H9 (cell line): ENCODE measurements around the gene CNIH1. TPM values are rescaled to one million over a fixed set of nuclear protein-coding genes. Genes with fewer than 3 reads are reported as not detected.

ENCODE experiments used
- DNase-seq: peaks from one replicate; pipeline ENCODE4 v3.0.0-alpha.2; 2017
- H2AFZ ChIP-seq: one replicate; pipeline ENCODE4 v1.6.1; 2013; ENCODE audit warnings: mild to moderate bottlenecking, low read length, control low read depth, moderate library complexity
- H2AK5ac ChIP-seq: 2 replicates; pipeline ENCODE4 v1.6.1; 2013; ENCODE audit warnings: low read length, control low read depth, mixed read lengths; ENCODE audit not compliant: insufficient read length
- H2BK120ac ChIP-seq: one replicate; pipeline ENCODE4 v1.6.1; 2013; ENCODE audit warnings: low read depth, mild to moderate bottlenecking, low read length, control low read depth, inconsistent platforms; ENCODE audit not compliant: poor library complexity, severe bottlenecking
- H2BK12ac ChIP-seq: 2 replicates; pipeline ENCODE4 v1.6.1; 2013; ENCODE audit warnings: low read length, control low read depth, mixed read lengths, low read depth; ENCODE audit not compliant: insufficient read length
- H2BK15ac ChIP-seq: 2 replicates; pipeline ENCODE4 v1.6.1; 2013; ENCODE audit warnings: low read depth, low read length, control low read depth
- H2BK20ac ChIP-seq: one replicate; pipeline ENCODE4 v1.6.1; 2013; ENCODE audit warnings: low read depth, mild to moderate bottlenecking, low read length, control low read depth, inconsistent platforms; ENCODE audit not compliant: poor library complexity, severe bottlenecking
- H2BK5ac ChIP-seq: 2 replicates; pipeline ENCODE4 v1.6.1; 2013; ENCODE audit warnings: low read length, control low read depth, mixed read lengths; ENCODE audit not compliant: insufficient read length
- H3K14ac ChIP-seq: 2 replicates; pipeline ENCODE4 v1.6.1; 2013; ENCODE audit warnings: low read length, control low read depth; ENCODE audit not compliant: insufficient read depth
- H3K18ac ChIP-seq: 2 replicates; pipeline ENCODE4 v1.6.1; 2013; ENCODE audit warnings: low read depth, mild to moderate bottlenecking, mixed read lengths, low read length, control low read depth; ENCODE audit not compliant: insufficient read length
- H3K23ac ChIP-seq: 2 replicates; pipeline ENCODE4 v1.6.1; 2013; ENCODE audit warnings: low read length, control low read depth, mixed read lengths, low read depth; ENCODE audit not compliant: insufficient read length
- H3K23me2 ChIP-seq: 2 replicates; pipeline ENCODE4 v1.6.1; 2013; ENCODE audit warnings: low read depth, mild to moderate bottlenecking, mixed read lengths, low read length, control low read depth; ENCODE audit not compliant: insufficient read length, poor library complexity, severe bottlenecking
- H3K27ac ChIP-seq: 2 replicates; pipeline ENCODE4 v1.5.1; 2013; ENCODE audit warnings: low read length, control low read depth, mixed read lengths, low read depth; ENCODE audit not compliant: insufficient read length
- H3K27me3 ChIP-seq: 2 replicates; pipeline ENCODE4 v1.6.1; 2013; ENCODE audit warnings: low read length, control low read depth, inconsistent platforms; ENCODE audit not compliant: insufficient read depth
- H3K4ac ChIP-seq: 2 replicates; pipeline ENCODE4 v1.6.1; 2013; ENCODE audit warnings: low read depth, mild to moderate bottlenecking, control low read depth, inconsistent platforms, low read length, moderate library complexity
- H3K4me1 ChIP-seq: 2 replicates; pipeline ENCODE4 v1.6.1; 2013; ENCODE audit warnings: low read length, control low read depth, inconsistent platforms; ENCODE audit not compliant: insufficient read depth
- H3K4me2 ChIP-seq: 2 replicates; pipeline ENCODE4 v1.6.1; 2013; ENCODE audit warnings: low read length, control low read depth, mixed read lengths; ENCODE audit not compliant: insufficient read length, insufficient read depth
- H3K56ac ChIP-seq: 2 replicates; pipeline ENCODE4 v1.6.1; 2013; ENCODE audit warnings: low read depth, mild to moderate bottlenecking, mixed read lengths, low read length, control low read depth; ENCODE audit not compliant: insufficient read length
- H3K79me1 ChIP-seq: 2 replicates; pipeline ENCODE4 v1.6.1; 2013; ENCODE audit warnings: low read depth, mild to moderate bottlenecking, moderate library complexity, low read length, control low read depth, inconsistent platforms; ENCODE audit not compliant: insufficient read depth, poor library complexity, severe bottlenecking
- H3K79me2 ChIP-seq: 2 replicates; pipeline ENCODE4 v1.6.1; 2013; ENCODE audit warnings: low read length, control low read depth, inconsistent platforms; ENCODE audit not compliant: insufficient read depth
- H3K9ac ChIP-seq: 2 replicates; pipeline ENCODE4 v1.6.1; 2013; ENCODE audit warnings: low read length, control low read depth, mixed read lengths; ENCODE audit not compliant: insufficient read length; ENCODE audit errors: extremely low read depth
- H3K9me3 ChIP-seq: one replicate; pipeline ENCODE4 v1.6.1; 2013; ENCODE audit warnings: low read depth, low read length, inconsistent platforms; ENCODE audit not compliant: control insufficient read depth
- H3T11ph ChIP-seq: one replicate; pipeline ENCODE4 v1.6.1; 2013; ENCODE audit warnings: mild to moderate bottlenecking, low read length, control low read depth, inconsistent platforms
- H4K20me1 ChIP-seq: one replicate; pipeline ENCODE4 v1.6.1; 2013; ENCODE audit not compliant: control insufficient read depth, insufficient read length, insufficient read depth
- H4K5ac ChIP-seq: 2 replicates; pipeline ENCODE4 v1.6.1; 2013; ENCODE audit warnings: low read depth, mild to moderate bottlenecking, mixed read lengths, low read length, control low read depth; ENCODE audit not compliant: insufficient read length
- H4K8ac ChIP-seq: replicated peaks from 2 replicates; pipeline ENCODE4 v1.6.1; 2013; ENCODE audit warnings: low read length, control low read depth, mixed read lengths, low read depth; ENCODE audit not compliant: insufficient read length
- H4K91ac ChIP-seq: 2 replicates; pipeline ENCODE4 v1.6.1; 2013; ENCODE audit warnings: low read depth, mild to moderate bottlenecking, moderate library complexity, mixed read lengths, low read length, control low read depth; ENCODE audit not compliant: insufficient read length
- H3K27ac Mint-ChIP-seq, 3 experiments: 2 replicates in 2 of 3; 3 replicates in 1 of 3; pipeline ENCODE4 v1.8.0; 2020 to 2021; ENCODE audit warnings: mixed read lengths in 3 of 3, mild to moderate bottlenecking in 1 of 3, moderate library complexity in 1 of 3
- H3K27me3 Mint-ChIP-seq: 2 replicates; pipeline ENCODE4 v1.8.0; 2021; ENCODE audit warnings: low read depth, mild to moderate bottlenecking, moderate library complexity, mixed read lengths
- H3K36me3 Mint-ChIP-seq, 3 experiments: 2 replicates in 2 of 3; 3 replicates in 1 of 3; pipeline ENCODE4 v1.8.0; 2020 to 2021; ENCODE audit warnings: low read depth in 3 of 3, mixed read lengths in 3 of 3; ENCODE audit not compliant: insufficient read depth in 1 of 3
- H3K4me1 Mint-ChIP-seq, 2 experiments: 2 replicates each; pipeline ENCODE4 v1.8.0; 2020; ENCODE audit warnings: mixed read lengths in 2 of 2
- H3K4me3 Mint-ChIP-seq, 2 experiments: 2 replicates in 1 of 2; 3 replicates in 1 of 2; pipeline ENCODE4 v1.8.0; 2020 to 2021; ENCODE audit warnings: mild to moderate bottlenecking in 2 of 2, mixed read lengths in 2 of 2, moderate library complexity in 1 of 2
- H3K9me3 Mint-ChIP-seq, 2 experiments: 2 replicates in 1 of 2; 3 replicates in 1 of 2; pipeline ENCODE4 v1.8.0; 2020; ENCODE audit warnings: mild to moderate bottlenecking in 2 of 2, mixed read lengths in 2 of 2, moderate library complexity in 1 of 2
- WGBS: extraction: QIAGEN DNeasy Blood & Tissue Kit; methylation state at CpG from one replicate; pipeline ENCODE4 v1.1.7; 2013; ENCODE audit warnings: missing lambda C conversion rate, low lambda C conversion rate, mixed read lengths; ENCODE audit not compliant: insufficient read length; ENCODE audit errors: extremely low coverage; 5-methylcytosine and 5-hydroxymethylcytosine counted together
- total RNA-seq: library from RNA; stranded (reverse); gene quantifications from 2 replicates; pipeline ENCODE4 v1.2.1, GENCODE V29; 2021
- TF ChIP-seq, protein P1 (sequence below): fragments of 200-600 bp; sonication (generic); conservative IDR thresholded peaks from 3 replicates; pipeline ENCODE4 v1.8.0; 2021; ENCODE audit warnings: antibody characterized with exemption, mild to moderate bottlenecking

Gene CNIH1
- total RNA-seq, 1 experiment from 2014 or later = 99.3 TPM

DNA sequence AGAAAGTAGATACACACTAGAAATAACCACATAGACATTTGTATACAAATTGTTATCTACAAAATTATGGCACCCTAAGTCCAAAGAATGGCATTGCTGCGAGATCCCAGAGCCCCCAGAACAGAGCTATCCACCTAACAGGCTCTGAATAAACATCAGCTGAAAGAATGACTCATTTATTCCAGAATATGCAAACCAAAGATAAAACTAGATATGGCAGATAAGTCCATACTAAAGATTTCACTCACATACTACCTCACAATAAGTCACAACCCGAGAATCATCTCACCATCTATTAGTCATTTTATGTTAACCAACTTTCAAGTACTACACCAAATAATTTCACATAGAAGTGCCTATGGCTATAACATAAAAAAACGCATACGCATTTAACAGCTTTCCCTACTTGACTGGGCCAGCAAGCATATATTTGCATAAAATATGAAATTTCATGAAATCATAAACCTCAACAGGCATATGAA lies 5.6 kb downstream of the CNIH1 start:
- Mint-ChIP-seq H3K27ac (no peak overlapping the region), H3K36me3 (peaks cover 11 to 36% (median 36%) of the 10 kb centered on the region in 3 experiments; a peak in 6 of 7 replicates), H3K4me1 (peaks cover 52 to 74% of the 10 kb centered on the region in 2 experiments), H3K9me3 (no peaks in the 10 kb centered on the region), H3K4me3 (0 out of 5 replicates have a peak overlapping the region, but pooled peaks of 1 of the 2 experiments have one; percentile 6), H3K27me3 (no peaks in the 10 kb centered on the region)
- H3K79me1 ChIP-seq = peaks cover 3% of the 10 kb centered on the region
- no peak for DNase-seq
- WGBS = no CpG with 5 or more reads among the region's 4 CpGs
- no peak overlapping the region for H2BK120ac ChIP-seq
- H2AK5ac ChIP-seq = no peak overlapping the region
- H3K18ac ChIP-seq = no peak overlapping the region
- H3K4ac ChIP-seq = no peak overlapping the region
- H2AFZ ChIP-seq = no peak overlapping the region
- no peak overlapping the region for H3K56ac ChIP-seq
- H3K23ac ChIP-seq = no peak overlapping the region
- no peak overlapping the region for H2BK5ac ChIP-seq
- no peak overlapping the region for H3K9ac ChIP-seq
- H4K8ac ChIP-seq = no peak overlapping the region
- TF ChIP-seq, protein P1, sequence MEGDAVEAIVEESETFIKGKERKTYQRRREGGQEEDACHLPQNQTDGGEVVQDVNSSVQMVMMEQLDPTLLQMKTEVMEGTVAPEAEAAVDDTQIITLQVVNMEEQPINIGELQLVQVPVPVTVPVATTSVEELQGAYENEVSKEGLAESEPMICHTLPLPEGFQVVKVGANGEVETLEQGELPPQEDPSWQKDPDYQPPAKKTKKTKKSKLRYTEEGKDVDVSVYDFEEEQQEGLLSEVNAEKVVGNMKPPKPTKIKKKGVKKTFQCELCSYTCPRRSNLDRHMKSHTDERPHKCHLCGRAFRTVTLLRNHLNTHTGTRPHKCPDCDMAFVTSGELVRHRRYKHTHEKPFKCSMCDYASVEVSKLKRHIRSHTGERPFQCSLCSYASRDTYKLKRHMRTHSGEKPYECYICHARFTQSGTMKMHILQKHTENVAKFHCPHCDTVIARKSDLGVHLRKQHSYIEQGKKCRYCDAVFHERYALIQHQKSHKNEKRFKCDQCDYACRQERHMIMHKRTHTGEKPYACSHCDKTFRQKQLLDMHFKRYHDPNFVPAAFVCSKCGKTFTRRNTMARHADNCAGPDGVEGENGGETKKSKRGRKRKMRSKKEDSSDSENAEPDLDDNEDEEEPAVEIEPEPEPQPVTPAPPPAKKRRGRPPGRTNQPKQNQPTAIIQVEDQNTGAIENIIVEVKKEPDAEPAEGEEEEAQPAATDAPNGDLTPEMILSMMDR = no peak
- peaks cover 3% of the 10 kb centered on the region for H3K23me2 ChIP-seq
- no peak overlapping the region for H4K91ac ChIP-seq
- H3K9me3 ChIP-seq = no peaks in the 10 kb centered on the region
- no peak overlapping the region for H2BK20ac ChIP-seq
- no peaks in the 10 kb centered on the region for H4K20me1 ChIP-seq
- no peak overlapping the region for H2BK15ac ChIP-seq
- peaks cover 5% of the 10 kb centered on the region; the same call in 1 of the 2 replicates for H3K4me1 ChIP-seq
- no peak overlapping the region for H3T11ph ChIP-seq
- H3K27me3 ChIP-seq = no peaks in the 10 kb centered on the region
- no peak overlapping the region for H3K4me2 ChIP-seq
- no peak overlapping the region for H3K14ac ChIP-seq
- no peak overlapping the region for H3K27ac ChIP-seq
- H2BK12ac ChIP-seq = no peak overlapping the region
- no peak overlapping the region for H4K5ac ChIP-seq
- H3K79me2 ChIP-seq = peaks cover 40% of the 10 kb centered on the region
